H9 (cell line): ENCODE data around the gene RANGAP1. TPM values are rescaled to one million over a fixed set of nuclear protein-coding genes. Genes with fewer than 3 reads are reported as not detected.

Source experiments
- DNase-seq: peaks from one replicate; pipeline ENCODE4 v3.0.0-alpha.2; 2017
- H2AFZ ChIP-seq: one replicate; pipeline ENCODE4 v1.6.1; 2013; ENCODE audit warnings: mild to moderate bottlenecking, low read length, control low read depth, moderate library complexity
- H2AK5ac ChIP-seq: 2 replicates; pipeline ENCODE4 v1.6.1; 2013; ENCODE audit warnings: low read length, control low read depth, mixed read lengths; ENCODE audit not compliant: insufficient read length
- H2BK120ac ChIP-seq: one replicate; pipeline ENCODE4 v1.6.1; 2013; ENCODE audit warnings: low read depth, mild to moderate bottlenecking, low read length, control low read depth, inconsistent platforms; ENCODE audit not compliant: poor library complexity, severe bottlenecking
- H2BK12ac ChIP-seq: 2 replicates; pipeline ENCODE4 v1.6.1; 2013; ENCODE audit warnings: low read length, control low read depth, mixed read lengths, low read depth; ENCODE audit not compliant: insufficient read length
- H2BK15ac ChIP-seq: 2 replicates; pipeline ENCODE4 v1.6.1; 2013; ENCODE audit warnings: low read depth, low read length, control low read depth
- H2BK20ac ChIP-seq: one replicate; pipeline ENCODE4 v1.6.1; 2013; ENCODE audit warnings: low read depth, mild to moderate bottlenecking, low read length, control low read depth, inconsistent platforms; ENCODE audit not compliant: poor library complexity, severe bottlenecking
- H2BK5ac ChIP-seq: 2 replicates; pipeline ENCODE4 v1.6.1; 2013; ENCODE audit warnings: low read length, control low read depth, mixed read lengths; ENCODE audit not compliant: insufficient read length
- H3K14ac ChIP-seq: 2 replicates; pipeline ENCODE4 v1.6.1; 2013; ENCODE audit warnings: low read length, control low read depth; ENCODE audit not compliant: insufficient read depth
- H3K18ac ChIP-seq: 2 replicates; pipeline ENCODE4 v1.6.1; 2013; ENCODE audit warnings: low read depth, mild to moderate bottlenecking, mixed read lengths, low read length, control low read depth; ENCODE audit not compliant: insufficient read length
- H3K23ac ChIP-seq: 2 replicates; pipeline ENCODE4 v1.6.1; 2013; ENCODE audit warnings: low read length, control low read depth, mixed read lengths, low read depth; ENCODE audit not compliant: insufficient read length
- H3K23me2 ChIP-seq: 2 replicates; pipeline ENCODE4 v1.6.1; 2013; ENCODE audit warnings: low read depth, mild to moderate bottlenecking, mixed read lengths, low read length, control low read depth; ENCODE audit not compliant: insufficient read length, poor library complexity, severe bottlenecking
- H3K27ac ChIP-seq: 2 replicates; pipeline ENCODE4 v1.5.1; 2013; ENCODE audit warnings: low read length, control low read depth, mixed read lengths, low read depth; ENCODE audit not compliant: insufficient read length
- H3K27me3 ChIP-seq: 2 replicates; pipeline ENCODE4 v1.6.1; 2013; ENCODE audit warnings: low read length, control low read depth, inconsistent platforms; ENCODE audit not compliant: insufficient read depth
- H3K4ac ChIP-seq: 2 replicates; pipeline ENCODE4 v1.6.1; 2013; ENCODE audit warnings: low read depth, mild to moderate bottlenecking, control low read depth, inconsistent platforms, low read length, moderate library complexity
- H3K4me1 ChIP-seq: 2 replicates; pipeline ENCODE4 v1.6.1; 2013; ENCODE audit warnings: low read length, control low read depth, inconsistent platforms; ENCODE audit not compliant: insufficient read depth
- H3K4me2 ChIP-seq: 2 replicates; pipeline ENCODE4 v1.6.1; 2013; ENCODE audit warnings: low read length, control low read depth, mixed read lengths; ENCODE audit not compliant: insufficient read length, insufficient read depth
- H3K56ac ChIP-seq: 2 replicates; pipeline ENCODE4 v1.6.1; 2013; ENCODE audit warnings: low read depth, mild to moderate bottlenecking, mixed read lengths, low read length, control low read depth; ENCODE audit not compliant: insufficient read length
- H3K79me1 ChIP-seq: 2 replicates; pipeline ENCODE4 v1.6.1; 2013; ENCODE audit warnings: low read depth, mild to moderate bottlenecking, moderate library complexity, low read length, control low read depth, inconsistent platforms; ENCODE audit not compliant: insufficient read depth, poor library complexity, severe bottlenecking
- H3K79me2 ChIP-seq: 2 replicates; pipeline ENCODE4 v1.6.1; 2013; ENCODE audit warnings: low read length, control low read depth, inconsistent platforms; ENCODE audit not compliant: insufficient read depth
- H3K9ac ChIP-seq: 2 replicates; pipeline ENCODE4 v1.6.1; 2013; ENCODE audit warnings: low read length, control low read depth, mixed read lengths; ENCODE audit not compliant: insufficient read length; ENCODE audit errors: extremely low read depth
- H3K9me3 ChIP-seq: one replicate; pipeline ENCODE4 v1.6.1; 2013; ENCODE audit warnings: low read depth, low read length, inconsistent platforms; ENCODE audit not compliant: control insufficient read depth
- H3T11ph ChIP-seq: one replicate; pipeline ENCODE4 v1.6.1; 2013; ENCODE audit warnings: mild to moderate bottlenecking, low read length, control low read depth, inconsistent platforms
- H4K20me1 ChIP-seq: one replicate; pipeline ENCODE4 v1.6.1; 2013; ENCODE audit not compliant: control insufficient read depth, insufficient read length, insufficient read depth
- H4K5ac ChIP-seq: 2 replicates; pipeline ENCODE4 v1.6.1; 2013; ENCODE audit warnings: low read depth, mild to moderate bottlenecking, mixed read lengths, low read length, control low read depth; ENCODE audit not compliant: insufficient read length
- H4K8ac ChIP-seq: replicated peaks from 2 replicates; pipeline ENCODE4 v1.6.1; 2013; ENCODE audit warnings: low read length, control low read depth, mixed read lengths, low read depth; ENCODE audit not compliant: insufficient read length
- H4K91ac ChIP-seq: 2 replicates; pipeline ENCODE4 v1.6.1; 2013; ENCODE audit warnings: low read depth, mild to moderate bottlenecking, moderate library complexity, mixed read lengths, low read length, control low read depth; ENCODE audit not compliant: insufficient read length
- H3K27ac Mint-ChIP-seq, 3 experiments: 2 replicates in 2 of 3; 3 replicates in 1 of 3; pipeline ENCODE4 v1.8.0; 2020 to 2021; ENCODE audit warnings: mixed read lengths in 3 of 3, mild to moderate bottlenecking in 1 of 3, moderate library complexity in 1 of 3
- H3K27me3 Mint-ChIP-seq: 2 replicates; pipeline ENCODE4 v1.8.0; 2021; ENCODE audit warnings: low read depth, mild to moderate bottlenecking, moderate library complexity, mixed read lengths
- H3K36me3 Mint-ChIP-seq, 3 experiments: 2 replicates in 2 of 3; 3 replicates in 1 of 3; pipeline ENCODE4 v1.8.0; 2020 to 2021; ENCODE audit warnings: low read depth in 3 of 3, mixed read lengths in 3 of 3; ENCODE audit not compliant: insufficient read depth in 1 of 3
- H3K4me1 Mint-ChIP-seq, 2 experiments: 2 replicates each; pipeline ENCODE4 v1.8.0; 2020; ENCODE audit warnings: mixed read lengths in 2 of 2
- H3K4me3 Mint-ChIP-seq, 2 experiments: 2 replicates in 1 of 2; 3 replicates in 1 of 2; pipeline ENCODE4 v1.8.0; 2020 to 2021; ENCODE audit warnings: mild to moderate bottlenecking in 2 of 2, mixed read lengths in 2 of 2, moderate library complexity in 1 of 2
- H3K9me3 Mint-ChIP-seq, 2 experiments: 2 replicates in 1 of 2; 3 replicates in 1 of 2; pipeline ENCODE4 v1.8.0; 2020; ENCODE audit warnings: mild to moderate bottlenecking in 2 of 2, mixed read lengths in 2 of 2, moderate library complexity in 1 of 2
- CTCF ChIP-seq: fragments of 200-600 bp; sonication (generic); conservative IDR thresholded peaks from 3 replicates; pipeline ENCODE4 v1.8.0; 2021; ENCODE audit warnings: antibody characterized with exemption, mild to moderate bottlenecking
- WGBS: extraction: QIAGEN DNeasy Blood & Tissue Kit; methylation state at CpG from one replicate; pipeline ENCODE4 v1.1.7; 2013; ENCODE audit warnings: missing lambda C conversion rate, low lambda C conversion rate, mixed read lengths; ENCODE audit not compliant: insufficient read length; ENCODE audit errors: extremely low coverage; 5-methylcytosine and 5-hydroxymethylcytosine counted together
- total RNA-seq: library from RNA; stranded (reverse); gene quantifications from 2 replicates; pipeline ENCODE4 v1.2.1, GENCODE V29; 2021

RANGAP1 gene
- total RNA-seq, 1 experiment from 2014 or later, result 130 TPM

GRCh38 chr22:41332217-41332939 is 46.4 kb upstream of the RANGAP1 start:
- Mint-ChIP-seq H3K27ac (peak overlapping the region; percentile 55 to 87 (median 65); a peak in 4 of 7 replicates), H3K27me3 (no peaks in the 10 kb centered on the region), H3K36me3 (peaks cover 14 to 69% (median 53%) of the 10 kb centered on the region in 3 experiments; a peak in 6 of 7 replicates), H3K4me1 (peaks cover 7 to 11% of the 10 kb centered on the region in 2 experiments), H3K4me3 (no peak overlapping the region), H3K9me3 (no peaks in the 10 kb centered on the region)
- H3K18ac ChIP-seq, result no peak overlapping the region
- H3K23me2 ChIP-seq, result no peaks in the 10 kb centered on the region
- H4K20me1 ChIP-seq, result no peaks in the 10 kb centered on the region
- no peak overlapping the region for H2BK20ac ChIP-seq
- H2AFZ ChIP-seq, result no peak overlapping the region
- no peak overlapping the region for H4K5ac ChIP-seq
- H2BK5ac ChIP-seq, result no peak overlapping the region
- H3K14ac ChIP-seq, result no peak overlapping the region
- no peak overlapping the region for H3K23ac ChIP-seq
- H3K27me3 ChIP-seq, result no peaks in the 10 kb centered on the region
- no peak for TF ChIP-seq CTCF
- H2BK15ac ChIP-seq, result no peak overlapping the region
- H2BK12ac ChIP-seq, result no peak overlapping the region
- DNase-seq, result no peak
- H3K56ac ChIP-seq, result no peak overlapping the region
- H3K9me3 ChIP-seq, result no peaks in the 10 kb centered on the region
- no peak overlapping the region for H3K9ac ChIP-seq
- no peak overlapping the region for H4K8ac ChIP-seq
- no peak overlapping the region for H2BK120ac ChIP-seq
- H2AK5ac ChIP-seq, result no peak overlapping the region
- no peak overlapping the region for H3K27ac ChIP-seq
- WGBS, result no CpG with 5 or more reads among the region's 15 CpGs
- H3T11ph ChIP-seq, result no peak overlapping the region
- H3K79me2 ChIP-seq, result no peaks in the 10 kb centered on the region
- no peak overlapping the region for H3K4me2 ChIP-seq
- no peaks in the 10 kb centered on the region for H3K4me1 ChIP-seq
- no peaks in the 10 kb centered on the region for H3K79me1 ChIP-seq
- H3K4ac ChIP-seq, result no peak overlapping the region
- H4K91ac ChIP-seq, result no peak overlapping the region
